GM19240 (cell line): Measurements from ENCODE around the gene TMPRSS2.
A peak's percentile ranks its signal among the peaks of the same experiment; 100 is the strongest.

ENCODE experiments used
- DNase-seq: peaks from one replicate; pipeline ENCODE4 v3.0.0; 2011; ENCODE audit warnings: low spot score; ENCODE audit not compliant: insufficient read length

TMPRSS2 gene

DNA sequence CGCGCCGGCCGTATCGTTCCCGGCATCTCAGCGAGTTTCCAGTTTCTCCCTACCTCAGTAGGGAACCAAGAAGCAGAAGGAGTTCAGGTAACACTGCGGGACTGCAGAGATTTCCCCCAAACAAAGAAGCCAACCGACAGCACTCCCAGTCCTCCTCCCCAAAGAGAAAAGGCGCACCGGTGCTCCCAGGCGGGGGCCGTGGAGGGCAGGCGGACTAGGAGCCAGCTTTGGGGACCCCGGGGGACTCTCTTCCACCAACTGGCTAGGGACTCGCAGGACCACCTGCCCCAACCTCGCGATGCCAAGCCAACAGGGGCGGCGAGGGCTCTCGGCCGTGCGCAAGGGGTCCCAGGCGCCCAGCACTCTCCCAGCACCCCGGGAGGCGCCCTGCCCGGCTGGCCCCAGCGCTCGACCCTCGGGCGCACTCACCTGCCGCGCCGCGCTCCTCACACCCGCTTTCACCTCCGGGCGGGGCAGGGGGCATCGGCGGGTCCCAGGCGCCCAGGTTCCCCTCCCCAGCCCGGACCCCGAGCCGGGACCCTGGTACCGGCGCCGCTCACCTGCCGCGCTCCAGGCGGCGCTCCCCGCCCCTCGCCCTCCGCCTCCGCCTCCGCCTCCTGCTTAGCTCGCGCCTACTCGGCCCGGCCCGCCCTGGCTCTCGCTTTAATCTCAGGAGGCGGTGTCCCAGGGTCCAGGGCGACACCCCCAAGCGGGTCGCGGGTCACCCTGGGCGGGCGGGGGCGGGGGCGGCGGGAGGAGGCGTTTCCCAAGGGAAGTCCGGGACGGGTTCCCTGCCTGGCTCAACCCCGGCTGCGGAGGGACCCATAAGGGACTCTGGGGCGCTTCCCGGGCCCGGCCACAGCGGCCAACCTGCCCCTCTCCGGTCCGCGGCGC lies at the start of gene TMPRSS2:
Gene TMPRSS2 (minus strand): TSS at position 638 of the 894 bp plus-strand sequence. CDS start 10,025 bp downstream, outside the sequence.
- no peak for DNase-seq

DNA sequence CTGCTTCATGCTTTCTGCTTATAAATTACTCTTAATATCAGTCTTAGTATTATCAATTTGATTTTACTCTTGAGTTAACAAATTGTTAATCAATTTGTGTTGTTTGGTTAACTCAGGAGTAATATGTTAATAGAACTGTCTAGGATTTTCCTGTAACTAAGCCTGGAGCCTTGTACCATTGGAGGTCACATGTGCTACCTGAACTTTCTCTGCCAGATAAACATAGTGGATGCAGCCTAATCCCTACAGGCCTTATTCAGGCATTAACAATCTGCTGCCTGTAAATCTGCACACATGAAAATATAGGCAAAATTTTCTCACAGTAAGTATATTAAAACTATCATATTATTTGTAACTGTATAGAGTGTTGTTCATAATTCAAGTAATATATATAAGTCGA lies 47.1 kb upstream of the TMPRSS2 start:
- no peak for DNase-seq

DNA sequence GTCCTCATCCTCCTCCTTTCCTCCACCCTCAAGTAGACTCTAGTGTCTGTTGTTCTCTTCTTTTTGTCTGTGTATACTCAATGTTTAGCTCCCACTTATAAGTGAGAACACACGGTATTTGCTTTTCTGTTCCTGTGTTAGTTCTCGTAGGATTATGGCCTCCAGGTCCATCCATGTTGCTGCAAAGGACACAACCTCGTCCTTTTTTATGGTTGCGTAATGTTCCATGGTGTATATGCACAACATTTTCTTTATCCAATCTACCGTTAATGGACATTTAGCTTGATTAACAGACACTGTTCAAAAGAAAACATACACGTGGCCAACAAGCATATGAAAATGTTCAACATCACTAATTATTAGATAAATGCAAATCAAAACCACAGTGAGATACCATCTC lies 44.3 kb upstream of the TMPRSS2 start:
- no peak for DNase-seq

DNA sequence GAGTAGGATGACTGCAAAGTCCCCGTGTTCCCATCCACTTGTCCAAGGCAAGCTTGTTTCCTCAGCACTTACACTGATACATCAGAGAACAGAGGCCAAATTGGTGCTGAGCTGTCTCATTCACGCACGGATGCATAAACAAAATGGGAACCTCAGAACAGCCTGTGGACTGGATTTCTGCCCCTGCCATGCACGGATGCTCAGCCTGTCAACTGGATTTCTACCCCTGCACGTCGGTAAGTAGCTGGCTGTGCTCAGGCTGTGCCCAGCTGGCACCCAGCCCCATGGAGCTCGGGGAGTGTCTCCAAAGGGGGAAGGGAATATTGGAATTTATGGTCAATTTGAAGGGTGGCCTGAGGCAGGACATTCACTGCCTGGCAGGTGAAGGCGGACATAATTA lies 40.8 kb upstream of the TMPRSS2 start:
- no peak for DNase-seq

DNA sequence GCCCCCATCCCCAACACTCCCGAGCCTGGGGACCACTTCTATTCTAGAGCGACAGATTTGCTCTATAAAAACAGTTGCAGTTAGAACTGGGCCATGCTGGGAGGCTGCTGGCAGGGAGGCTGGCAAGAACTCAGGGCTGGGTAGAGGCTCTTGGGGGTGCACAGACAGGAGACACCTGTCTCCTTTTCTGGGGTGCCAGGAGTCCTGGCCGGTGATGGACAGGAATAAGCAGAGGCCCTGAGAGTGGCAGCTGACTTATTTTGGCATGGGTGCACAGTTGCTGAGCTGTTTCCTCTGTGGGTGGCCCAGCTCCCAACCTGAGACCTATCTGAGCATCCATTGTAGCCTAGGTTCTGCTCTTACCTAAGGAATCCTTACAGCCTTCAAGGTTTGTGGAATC lies 39.2 kb upstream of the TMPRSS2 start:
- DNase-seq, result no peak

DNA sequence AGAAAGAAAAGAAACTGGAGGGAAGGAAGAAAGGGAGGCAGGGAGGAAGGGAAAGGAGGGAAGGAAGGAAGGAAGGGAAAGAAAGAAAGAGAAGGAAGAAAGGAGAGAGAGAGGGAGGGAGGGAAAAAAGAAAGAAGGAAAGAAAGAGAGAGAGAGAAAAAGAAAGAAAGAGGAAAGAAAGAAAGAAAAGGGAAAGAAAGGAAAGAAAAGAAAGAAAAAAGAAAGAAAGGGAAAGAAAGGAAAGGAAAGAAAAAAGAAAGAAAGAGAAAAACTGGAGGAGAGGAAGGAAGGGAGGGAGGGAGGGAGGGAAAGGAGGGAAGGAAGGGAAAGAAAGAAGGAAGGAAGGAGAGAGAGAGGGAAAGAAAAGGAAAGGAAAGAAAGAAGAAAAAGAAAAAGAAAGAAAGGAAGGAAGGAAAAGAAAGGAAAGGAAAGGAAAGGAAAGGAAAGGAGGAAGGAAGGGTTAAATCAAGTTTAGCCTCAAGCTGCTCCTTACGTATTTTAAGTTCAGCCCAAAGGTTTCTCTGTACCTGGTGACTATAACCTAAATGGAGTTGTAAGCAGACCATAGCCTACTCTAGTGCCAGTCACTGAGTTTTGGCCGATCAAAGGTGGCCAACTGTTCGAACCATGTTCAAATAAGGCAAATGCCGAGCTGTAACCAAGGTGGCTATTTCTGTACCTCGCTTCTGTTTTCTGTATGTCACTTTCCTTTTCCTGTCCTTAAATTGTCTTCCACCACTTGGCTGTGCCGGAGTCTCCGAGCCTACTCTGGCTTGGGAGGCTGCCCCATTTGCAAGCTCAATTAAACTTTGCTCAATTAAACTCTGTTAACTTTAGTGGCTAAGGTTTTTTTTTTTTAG lies 37.8 kb upstream of the TMPRSS2 start:
- DNase-seq, result no peak

DNA sequence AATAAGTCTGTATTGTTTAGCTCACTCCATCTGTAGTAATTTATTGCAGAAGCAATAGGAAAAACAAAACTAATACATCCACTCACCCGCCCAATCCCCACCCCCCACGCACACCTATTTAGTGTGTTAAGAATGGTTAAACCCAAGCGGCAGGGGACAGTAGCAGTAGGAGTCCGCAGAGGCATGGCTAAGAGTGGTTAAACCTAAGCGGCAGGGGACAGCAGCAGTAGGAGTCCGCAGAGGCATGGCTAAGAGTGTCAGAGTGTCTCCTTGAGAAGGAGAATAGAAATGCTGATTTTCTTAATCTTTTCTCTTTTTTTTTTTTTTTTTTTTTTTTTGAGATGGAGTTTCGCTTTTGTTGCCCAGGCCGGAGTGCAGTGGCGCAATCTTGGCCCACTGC lies 34.8 kb upstream of the TMPRSS2 start:
- no peak for DNase-seq

DNA sequence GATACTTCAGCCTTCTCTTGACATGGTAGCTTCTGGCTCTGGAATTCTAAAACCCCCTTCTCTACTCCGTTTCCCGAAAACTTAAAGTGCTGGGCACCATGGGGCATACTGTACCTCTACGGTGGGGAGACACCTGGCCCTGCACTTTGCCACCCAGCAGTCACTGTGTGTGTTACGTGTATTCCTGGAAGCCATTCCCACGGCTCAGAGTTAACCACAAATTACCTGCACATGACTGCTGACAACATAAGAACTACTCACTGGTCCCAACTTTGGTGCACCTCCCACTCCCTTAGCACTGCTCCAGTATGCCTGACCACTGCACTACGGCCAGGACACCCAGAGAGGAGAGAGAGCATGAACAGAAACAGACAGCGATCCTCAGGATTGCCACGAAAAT lies 29.4 kb upstream of the TMPRSS2 start:
- no peak for DNase-seq

DNA sequence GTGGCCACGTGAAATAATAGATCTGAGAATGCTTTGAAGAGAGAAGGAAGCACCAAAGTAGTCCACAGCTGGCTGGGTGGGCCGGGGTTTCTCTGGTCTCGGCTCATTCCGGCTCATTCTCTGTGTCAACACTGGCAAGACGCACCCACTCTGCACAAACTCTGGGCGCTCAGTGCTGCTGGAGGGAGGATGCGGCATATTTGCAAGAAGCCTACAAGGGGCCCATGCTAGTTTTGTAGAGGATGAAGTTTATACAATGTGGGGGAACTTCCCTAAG lies 28.8 kb upstream of the TMPRSS2 start:
- DNase-seq, result no peak

DNA sequence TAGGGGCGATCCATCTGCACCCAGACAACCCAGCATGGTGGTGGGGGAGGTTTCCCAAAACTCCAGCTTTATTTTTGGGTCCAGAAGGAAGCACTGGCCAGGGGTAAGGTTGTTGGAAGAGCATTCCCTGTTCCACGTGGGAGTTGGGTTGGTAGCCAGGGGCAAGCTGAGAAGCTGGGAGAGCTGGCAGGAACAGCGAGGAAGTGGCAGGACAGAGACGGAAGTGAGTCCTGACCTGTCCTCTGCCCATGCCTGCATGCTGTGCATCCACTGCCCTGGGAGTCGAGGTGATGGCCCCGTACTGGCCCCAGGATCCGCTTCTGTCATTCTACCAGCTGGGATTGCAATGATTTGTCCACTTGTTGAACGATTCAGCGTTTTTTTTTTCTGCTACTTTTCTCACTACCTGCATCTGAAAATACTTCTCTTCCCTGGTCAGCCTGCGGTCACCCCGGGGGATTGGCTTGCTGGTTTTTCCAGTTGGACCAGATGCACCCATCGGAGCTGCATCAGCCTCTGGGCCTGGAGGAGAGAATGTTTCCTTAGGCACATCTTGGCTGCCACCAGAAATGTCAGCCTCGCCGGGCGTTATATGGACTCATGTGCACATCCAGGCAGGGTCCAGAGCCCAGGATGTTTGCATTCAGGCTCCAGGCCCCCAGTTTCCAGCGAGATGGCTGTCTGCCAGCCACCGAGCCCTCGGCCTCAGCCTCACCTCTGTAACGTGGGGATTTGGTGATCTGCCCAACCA lies 28.3 kb upstream of the TMPRSS2 start:
- DNase-seq, result no peak

DNA sequence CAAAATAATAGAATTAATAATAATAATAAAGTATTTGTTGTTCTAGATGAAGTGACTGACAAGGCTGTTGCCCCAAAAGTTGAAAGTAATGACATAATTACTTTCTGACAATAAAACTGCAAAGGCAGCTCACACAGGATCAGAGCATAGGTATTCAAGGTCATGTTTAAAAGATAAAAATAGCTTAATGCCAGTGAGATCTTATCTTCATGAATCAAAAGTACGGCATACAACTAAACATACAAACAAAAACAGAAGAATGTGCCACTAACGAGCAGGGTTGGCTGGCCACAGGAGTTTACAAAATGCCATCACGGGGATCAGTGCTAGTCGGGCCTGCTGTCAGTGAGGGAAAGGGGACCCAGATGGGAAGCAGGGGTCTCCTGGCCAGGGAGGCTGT lies 22.4 kb upstream of the TMPRSS2 start:
- no peak for DNase-seq

DNA sequence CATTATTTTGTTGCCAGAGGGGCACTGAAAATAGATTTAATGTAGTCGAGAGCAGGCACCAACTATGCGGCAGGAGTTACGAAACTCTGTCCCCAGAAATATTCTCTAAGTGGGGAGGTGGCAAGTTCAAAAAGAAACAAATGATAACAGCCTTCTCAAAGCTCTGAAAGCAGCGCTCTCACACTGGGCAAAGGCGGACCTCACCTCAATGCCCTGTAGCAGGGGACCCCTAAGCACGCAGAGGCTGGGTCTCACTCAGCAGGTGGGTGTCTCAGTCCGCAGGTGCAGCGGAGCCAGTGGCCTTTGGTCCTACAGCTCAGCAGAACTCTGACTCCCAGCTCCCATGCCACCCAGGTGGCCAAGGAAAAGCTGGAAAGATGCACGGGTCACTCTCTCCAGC lies 21.8 kb upstream of the TMPRSS2 start:
- no peak for DNase-seq

DNA sequence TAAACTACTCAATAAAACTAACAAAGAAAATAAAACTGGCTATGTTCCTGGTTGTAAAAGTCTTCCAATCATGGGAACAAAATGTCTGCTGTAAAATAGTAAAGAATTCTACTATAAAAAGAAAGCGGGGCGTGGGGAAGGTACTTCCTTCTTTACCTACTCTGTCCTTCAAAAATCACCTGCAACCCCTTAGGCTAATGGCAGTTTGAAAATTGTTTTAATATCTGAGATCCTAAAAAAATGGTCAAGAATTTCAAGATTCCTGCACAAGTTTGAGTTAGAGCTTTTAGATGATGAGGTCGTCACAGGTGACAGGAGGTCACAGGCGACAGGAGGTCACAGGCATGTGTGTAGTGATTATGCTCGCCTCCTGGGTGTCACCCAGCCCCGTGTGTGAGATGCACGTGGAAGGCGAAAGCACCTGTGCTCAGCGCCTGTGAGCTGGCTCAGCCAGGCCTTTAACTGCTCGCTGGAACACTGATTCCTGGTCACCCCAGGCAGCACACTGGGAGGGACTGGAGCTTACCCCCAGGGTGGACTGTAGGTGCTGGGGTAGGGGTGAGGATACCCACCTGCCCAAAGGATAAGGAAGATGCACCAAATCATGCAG lies 18.6 kb upstream of the TMPRSS2 start:
- DNase-seq, result no peak

DNA sequence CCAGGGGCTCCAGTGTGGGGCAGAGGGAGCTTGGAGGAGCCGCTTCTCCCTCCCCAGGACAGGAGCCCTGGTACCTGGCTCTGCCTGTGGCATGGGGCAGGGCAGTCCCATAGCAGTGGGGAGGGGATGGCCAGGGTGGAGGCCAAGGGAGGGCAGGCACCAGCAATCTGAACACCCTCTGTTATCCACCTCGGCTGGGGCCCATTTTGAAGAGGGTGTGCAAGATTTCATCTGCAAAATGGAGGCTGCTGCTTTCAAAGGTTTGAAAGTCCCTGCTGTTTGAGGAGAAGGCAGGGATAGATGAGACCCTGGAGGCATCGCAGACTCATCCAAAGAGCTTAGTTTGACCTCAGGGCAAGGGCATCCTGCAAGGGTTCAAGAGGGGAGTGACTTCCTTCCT lies 15.2 kb upstream of the TMPRSS2 start:
- no peak for DNase-seq

DNA sequence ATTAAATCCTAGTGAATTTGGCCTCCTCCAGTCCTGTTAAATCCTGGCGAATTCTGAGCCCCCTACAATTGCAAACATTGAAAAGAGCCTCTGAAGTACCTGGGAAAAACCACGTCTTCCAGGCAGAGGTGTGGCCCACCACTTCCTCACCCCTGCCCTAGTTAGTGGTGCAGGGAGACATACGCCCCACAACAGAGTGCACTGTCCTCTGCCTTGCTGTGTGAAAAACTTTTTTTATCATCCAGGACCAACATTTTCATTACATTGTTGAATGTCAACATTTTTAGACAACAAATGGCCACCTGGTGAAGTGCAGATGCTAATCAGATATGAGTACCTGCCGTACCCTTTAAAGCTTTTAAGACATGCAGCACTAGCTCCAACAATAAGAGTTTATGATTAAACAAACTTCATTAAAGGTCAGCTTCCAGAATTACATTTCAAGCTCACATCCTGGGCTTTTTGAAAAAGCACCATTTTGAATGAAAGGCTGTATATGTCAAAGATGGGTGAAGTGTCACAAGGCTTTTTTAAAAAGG lies 13.6 kb upstream of the TMPRSS2 start:
- no peak for DNase-seq

DNA sequence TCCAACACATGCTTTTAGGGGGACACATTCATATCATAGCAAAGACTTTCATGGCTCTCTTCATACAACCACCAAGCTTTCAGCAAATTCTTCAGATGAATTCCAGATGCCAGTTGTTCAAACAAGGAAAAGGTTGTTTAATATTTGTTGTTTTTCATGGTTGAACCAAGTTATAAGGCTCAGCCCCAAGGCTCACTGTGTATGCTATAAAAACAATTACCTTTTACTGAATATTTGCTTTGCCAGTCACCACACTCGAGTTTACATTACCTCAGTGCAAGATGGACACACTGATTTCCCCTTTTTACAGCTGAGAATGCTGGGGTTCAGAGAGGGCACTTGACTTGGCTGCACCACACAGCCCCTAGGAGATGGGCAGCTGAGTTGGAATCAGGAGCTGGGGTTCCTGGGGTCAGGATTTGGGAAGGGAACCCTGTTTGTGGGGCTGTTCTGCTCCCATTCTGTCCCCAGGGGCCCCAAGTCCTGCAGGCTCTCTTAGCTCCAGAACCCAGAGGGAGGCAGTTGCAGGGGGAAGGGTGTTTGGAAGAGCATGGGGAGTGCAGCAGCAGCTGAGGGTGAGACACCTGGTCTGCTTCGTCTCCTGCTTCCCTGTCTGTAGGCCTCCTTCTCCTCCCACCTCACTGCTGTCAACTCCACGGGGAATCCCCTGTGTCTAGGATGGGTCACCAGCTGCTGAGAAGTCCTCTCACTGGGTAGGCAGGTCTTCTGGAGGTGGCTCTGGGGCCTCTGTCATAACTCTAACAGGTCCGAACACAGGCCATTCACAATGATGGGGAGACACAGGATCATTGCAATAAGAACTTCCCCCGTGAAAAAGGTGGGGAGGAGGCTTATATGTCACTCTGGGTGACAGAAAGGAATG lies 12.8 kb upstream of the TMPRSS2 start:
- peak; percentile 17 for DNase-seq

DNA sequence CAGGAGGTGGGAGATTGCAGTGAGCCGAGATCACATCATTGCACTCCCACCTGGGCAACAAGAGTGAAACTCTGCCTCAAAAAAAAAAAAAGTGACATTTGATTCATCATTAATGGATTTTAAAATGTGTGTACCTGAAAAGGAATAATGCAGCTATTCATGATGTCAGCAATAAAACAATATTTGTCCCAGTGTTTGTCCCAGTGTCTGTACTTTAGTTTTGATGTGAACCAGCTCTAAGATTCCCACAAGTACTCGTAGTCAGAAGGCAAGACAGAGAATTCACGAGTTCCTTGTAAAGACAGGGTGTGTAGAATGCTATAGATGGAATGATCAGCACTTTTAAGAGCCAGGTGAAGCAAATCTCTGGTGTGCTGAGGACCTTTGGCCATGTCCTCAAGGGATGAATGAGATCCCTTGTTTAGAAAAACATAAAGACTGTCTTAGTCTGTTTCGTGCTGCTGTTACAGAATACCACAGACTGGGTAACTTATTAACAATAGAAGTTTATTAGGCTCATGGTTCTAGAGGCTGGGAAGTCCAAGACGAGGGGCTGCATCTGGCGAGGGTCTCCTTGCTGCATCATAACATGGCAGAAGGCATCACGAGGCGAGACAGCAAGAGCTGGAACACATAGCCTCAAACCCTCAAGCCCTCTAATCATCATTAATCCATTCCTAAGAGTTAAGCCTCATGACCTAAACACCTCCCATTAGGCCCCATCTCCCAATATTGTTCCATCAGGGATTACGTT lies 12.0 kb upstream of the TMPRSS2 start:
- DNase-seq, result no peak

DNA sequence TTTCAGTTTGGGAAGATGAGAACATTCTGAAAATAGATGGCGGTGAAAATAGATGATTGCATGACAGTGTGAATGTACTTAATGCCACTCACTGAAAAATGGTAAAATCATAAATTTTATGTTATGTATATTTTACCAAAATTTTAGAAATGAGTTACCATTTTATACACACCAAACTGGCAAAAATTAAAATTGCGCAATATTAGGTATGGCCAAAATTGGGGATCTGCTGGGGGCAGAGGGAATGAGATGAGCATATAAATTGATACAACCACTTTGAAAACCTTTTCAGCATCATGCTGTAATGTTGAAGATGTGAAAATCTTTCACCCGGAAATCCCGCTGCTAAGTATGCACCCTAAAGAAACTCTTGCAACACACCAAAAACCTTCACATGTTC lies 10.8 kb upstream of the TMPRSS2 start:
- no peak for DNase-seq

DNA sequence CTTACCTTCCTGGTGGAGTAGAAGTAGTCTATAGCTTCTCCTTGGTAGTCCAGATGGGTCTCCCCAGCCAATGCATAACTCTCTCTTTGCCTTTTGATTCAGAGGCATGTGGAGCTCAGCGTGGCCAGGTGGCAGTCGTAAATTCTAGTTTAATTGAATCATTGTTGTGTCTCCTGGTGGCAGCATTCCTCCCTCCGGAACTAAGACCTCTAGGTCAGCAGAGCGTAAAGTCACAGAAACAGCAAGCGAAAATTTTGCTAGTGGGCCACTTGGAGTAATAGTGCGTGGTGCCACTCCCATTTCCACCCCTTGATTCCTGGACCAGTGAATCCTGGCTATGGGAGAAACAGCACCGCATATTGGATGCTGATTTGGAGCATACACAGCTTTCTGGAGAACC lies 3.9 kb upstream of the TMPRSS2 start:
- DNase-seq, result no peak

DNA sequence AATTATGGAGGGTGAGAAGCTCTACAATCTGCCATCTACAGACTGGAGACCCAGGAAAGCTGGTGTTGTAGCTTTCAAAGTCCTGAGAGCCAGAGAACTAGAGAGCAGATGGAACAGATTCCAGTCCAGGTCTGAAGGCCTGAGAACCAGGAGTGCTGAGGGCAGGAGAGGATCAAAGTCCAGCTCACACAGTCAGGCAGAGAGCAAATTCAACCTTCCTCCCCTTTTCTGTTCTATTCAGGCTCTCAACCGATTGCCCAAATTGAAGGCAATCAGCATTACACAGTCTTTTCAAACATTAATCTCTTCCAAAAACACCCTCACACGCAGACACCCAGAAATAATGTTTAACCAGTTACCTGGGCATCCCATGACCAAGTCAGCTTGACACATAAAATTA lies 2.5 kb upstream of the TMPRSS2 start:
- DNase-seq, result no peak
